ENCODE results near the gene TMC1. TPM values are rescaled to one million over a fixed set of nuclear protein-coding genes. Genes with fewer than 3 reads are reported as not detected.
"Not testable (repeated sequence)": the region's sequence is repeated elsewhere in the genome, so short reads cannot be mapped to it uniquely, and the experiment has no call there.

Gene TMC1
- total RNA-seq, 1 experiment from 2014 or later, result not detected

DNA sequence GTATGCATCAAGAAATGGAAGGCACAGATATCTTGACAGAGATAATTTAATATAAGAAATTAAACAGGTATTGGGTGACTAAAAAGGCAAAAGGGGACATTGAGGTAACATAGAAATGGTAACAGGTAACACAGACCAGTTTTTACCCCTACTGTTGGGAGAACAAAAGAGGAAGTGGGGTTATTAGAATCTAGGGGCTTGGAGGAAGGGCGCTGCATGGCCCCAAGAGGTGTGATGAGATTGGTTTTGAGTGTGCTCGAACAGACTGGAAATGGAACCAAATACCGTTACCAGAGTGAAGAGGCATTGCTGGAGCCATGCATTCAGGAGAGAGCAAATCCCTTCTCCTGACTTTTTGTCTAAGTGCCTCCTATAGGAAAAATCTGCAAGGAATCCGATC, 237.5 kb downstream of the TMC1 start:
- no peak for DNase-seq (ENCODE audit: low read depth)

DNA sequence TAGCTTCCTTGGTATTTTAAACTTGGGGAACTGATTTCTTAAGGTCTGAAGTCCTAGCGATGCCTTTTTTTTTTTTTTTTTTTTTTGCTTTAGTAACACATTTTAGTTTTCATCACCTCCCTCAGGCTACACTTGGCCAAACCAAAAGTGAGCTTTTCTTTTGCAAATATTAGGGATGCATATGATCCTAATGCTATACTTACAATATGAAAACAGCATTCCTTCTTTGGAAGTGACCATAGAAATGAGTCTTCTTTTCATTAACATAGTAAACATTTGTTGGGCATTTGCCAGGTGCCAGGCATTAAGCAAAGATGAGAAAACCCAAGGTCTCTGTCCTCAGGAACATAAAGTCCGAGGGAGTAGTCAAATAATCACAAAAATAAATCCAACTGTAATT, 241.6 kb downstream of the TMC1 start:
- DNase-seq (ENCODE audit: low read depth), result no peak

DNA sequence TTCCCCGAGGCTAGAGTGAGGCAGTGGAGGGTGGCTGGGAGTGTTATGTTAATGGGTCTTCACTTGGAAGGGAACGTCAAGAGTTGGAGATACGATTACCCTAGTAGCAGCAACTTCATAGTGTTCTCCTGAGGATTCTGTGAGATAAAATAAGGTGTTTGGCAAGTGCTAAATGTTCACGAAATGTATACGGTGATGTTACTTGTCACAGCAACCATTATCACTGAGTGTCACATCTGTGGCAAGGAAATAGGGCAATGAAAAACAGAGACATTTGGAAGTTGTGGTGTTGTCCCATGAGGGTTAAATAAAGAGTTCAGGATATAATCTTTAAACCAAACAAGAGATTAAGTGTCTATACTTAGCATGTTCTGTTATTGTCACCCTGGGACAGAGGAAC, 248.1 kb downstream of the TMC1 start:
- DNase-seq (ENCODE audit: low read depth), result no peak

DNA sequence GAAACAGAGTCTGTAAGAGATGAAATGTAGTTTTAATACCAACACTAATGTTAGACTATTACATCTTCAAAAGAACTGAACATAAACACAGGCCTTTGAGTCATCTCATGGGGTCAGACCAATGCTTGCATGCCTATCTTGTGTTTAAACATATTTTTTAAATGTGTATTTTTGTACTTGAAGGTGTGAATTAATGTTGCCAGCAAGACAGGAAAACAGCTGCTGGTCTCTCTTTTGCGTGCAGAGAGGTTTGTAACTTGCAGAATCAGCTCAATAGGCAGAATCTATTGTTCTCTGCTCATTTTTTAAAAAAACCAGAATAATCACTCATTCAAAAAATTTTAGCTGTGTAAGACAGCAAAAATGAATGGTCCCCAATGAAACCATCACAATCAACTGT, 251.3 kb downstream of the TMC1 start:
- DNase-seq (ENCODE audit: low read depth), result no peak

DNA sequence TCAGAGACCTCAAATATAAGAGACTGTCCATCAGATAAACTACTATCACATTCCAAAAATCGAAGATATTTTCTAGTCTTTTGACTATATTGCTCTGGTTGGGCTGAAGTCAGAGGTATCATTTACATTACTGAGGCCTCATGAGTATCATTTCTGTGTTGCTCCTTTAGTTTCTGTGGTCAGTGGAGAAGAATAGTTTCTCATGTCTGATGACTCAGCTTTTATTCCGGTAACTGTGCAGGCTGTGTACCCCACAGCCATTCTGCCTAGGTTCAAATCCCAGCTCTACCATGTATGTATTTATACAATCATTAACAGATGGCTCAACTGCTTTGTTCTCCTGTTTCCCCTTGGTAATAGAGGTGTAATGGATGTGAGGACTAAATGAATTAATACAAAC, 252.2 kb downstream of the TMC1 start:
- DNase-seq (ENCODE audit: low read depth), result peak; percentile 15

DNA sequence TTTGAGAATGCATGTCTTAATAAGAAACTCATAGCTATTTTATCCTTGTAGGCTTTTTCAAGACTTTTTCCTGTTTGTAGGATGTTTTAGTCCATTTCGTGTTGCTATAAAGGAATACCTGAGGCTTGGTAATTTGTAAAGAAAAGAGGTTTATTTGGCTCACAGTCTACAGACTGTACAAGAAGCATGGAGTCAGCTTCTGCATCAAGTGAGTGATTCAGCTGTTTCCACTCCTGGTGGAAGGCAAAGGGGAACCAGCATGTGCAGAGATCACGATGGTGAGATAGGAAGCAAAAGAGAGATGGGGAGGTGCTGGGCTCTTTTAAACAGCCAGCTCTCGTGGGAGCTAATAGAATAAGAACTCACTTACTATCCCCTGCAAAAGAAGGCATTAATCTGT, 254.2 kb downstream of the TMC1 start:
- no peak for DNase-seq (ENCODE audit: low read depth)

DNA sequence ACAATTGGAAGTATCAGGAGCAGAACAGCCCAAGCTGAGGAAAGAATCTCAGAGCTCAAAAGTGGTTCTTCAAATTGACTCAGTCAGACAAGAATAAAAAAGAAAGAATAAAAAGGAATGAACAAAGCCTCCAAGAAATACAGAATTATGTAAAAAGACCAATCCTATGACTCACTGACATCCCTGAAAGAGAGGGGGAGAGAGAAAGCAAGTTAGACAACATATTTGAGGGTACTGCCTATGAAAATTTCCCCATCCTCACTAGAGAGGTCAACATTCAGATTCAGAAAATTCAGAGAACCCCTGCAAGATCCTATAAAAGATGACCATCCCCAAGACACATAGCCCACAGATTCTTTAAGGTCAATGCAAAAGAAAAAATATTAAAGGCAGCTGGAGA, 258.2 kb downstream of the TMC1 start:
- DNase-seq (ENCODE audit: low read depth), result no peak

DNA sequence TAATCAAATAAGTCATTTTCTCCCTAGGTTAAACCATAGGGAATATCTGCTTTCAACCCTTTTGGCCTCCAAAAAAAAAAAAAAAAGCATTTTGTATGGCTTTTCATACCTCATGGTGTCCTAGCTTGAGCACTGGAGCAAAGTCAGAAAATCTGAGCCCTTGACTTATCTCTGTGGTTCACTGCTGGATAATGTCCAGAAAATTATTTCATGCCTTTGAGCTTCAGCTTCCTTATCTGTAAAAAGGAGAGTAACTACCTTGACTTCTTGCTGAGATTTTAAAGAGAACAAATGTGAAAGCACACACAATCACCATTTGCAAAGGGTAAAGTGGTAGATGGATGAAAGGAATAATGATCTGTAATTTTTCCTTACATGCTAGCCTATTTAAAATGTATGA, 265.5 kb downstream of the TMC1 start:
- DNase-seq (ENCODE audit: low read depth), result no peak

DNA sequence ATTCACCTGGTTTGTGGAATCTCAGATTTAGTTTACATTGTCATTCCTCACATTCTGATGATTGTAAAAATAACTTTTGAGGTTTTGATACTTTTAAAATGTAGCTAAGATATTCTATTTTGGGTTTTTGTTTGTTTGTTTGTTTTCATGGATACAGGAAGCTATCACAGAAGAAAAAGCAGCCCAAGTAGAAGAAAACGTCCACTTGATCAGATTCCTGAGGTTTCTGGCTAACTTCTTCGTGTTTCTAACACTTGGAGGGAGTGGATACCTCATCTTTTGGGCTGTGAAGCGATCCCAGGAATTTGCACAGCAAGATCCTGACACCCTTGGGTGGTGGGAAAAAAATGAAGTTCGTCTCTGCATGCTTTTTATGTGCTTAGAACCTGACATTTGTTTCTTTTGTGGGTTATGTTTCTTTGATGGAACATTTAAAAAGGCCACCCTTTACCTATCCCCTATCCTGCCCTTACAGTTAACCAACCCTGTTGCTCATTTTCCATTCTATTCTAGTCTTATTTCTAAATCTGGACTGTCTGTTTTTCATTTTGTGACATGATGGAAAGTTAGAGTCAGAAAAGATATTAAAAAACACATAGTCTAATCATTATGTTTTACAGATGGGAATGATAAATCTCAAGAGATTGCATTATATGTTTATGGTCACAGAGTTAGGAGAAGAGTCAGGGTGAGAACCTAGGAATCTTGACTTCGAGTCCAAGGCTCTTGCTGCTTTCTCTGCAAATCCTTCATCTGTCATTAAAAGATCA, 267.7 kb downstream of the TMC1 start:
- no peak for DNase-seq (ENCODE audit: low read depth)

DNA sequence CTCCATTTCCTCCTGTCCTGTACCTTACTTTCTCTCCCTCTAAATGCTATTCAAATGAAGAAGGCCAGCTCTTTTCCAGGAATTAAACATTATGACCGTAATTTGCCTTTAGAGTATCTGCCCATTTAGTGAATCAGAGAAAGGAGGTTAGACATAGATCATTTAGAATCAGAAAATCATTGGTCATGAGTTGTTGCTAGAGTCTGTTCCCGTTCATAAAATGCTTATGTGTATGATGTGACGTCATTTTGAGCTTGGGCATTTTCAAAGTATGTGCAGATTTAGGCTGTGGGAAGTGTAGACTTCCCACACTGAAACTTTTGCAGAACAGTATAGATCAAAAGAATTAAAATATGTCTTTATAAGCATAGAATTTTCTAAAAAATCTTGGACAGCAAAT, 268.5 kb downstream of the TMC1 start:
- no peak for DNase-seq (ENCODE audit: low read depth)

DNA sequence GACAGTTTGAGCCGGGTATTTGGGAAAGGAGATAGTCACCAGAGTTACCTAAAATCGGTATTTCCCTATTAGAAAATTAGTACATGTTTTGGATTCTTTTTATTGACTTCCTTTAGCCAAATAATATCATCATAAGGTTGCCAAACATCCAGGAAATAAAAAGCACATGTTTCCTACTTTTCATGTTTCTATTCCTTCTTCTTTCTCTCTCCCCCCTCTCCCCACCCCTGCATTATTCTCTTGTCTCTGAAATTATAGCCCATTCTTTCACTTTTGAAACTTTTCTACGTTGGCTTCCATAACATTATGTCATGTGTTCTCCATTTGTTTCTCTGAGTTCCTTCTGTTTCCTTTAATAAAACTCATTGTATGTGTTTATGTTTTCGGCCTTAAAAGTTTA, 269.6 kb downstream of the TMC1 start:
- no peak for DNase-seq (ENCODE audit: low read depth)

DNA sequence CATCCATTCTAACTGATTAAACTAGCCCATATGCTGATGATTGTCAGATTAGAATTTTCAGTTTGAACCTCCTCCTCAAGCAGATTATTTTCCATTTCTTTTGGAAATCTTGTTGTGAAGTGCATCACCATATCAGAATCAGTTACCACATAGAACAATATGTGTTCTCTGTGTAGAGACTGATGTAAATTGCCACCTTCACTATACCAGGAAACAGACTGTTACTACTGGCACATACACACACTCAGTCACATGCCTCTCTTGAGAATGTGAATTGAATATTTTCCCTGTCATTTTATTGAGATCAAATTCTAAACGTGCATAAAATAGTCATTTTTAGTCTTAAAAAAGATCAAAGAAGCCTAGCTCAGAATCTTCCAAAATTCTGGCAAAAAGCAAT, 270.0 kb downstream of the TMC1 start:
- DNase-seq (ENCODE audit: low read depth), result no peak

DNA sequence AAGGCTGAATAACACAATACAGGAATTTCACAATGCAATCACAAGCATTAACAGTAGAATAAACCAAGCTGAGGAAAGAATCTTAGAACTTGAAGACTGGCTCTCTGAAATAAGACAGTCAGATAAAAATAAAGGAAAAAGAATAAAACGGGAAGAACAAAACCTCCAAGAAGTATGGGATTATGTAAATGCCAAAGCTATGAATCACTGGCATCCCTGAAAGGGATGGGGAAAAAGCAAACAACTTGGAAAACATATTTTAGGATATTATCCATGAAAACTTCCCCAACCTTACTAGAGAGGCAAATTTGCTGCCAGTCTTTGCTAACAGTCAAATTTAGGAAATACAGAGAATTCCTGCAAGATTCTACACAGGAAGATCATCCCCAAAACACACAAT, 273.5 kb downstream of the TMC1 start:
- DNase-seq (ENCODE audit: low read depth), result no peak

DNA sequence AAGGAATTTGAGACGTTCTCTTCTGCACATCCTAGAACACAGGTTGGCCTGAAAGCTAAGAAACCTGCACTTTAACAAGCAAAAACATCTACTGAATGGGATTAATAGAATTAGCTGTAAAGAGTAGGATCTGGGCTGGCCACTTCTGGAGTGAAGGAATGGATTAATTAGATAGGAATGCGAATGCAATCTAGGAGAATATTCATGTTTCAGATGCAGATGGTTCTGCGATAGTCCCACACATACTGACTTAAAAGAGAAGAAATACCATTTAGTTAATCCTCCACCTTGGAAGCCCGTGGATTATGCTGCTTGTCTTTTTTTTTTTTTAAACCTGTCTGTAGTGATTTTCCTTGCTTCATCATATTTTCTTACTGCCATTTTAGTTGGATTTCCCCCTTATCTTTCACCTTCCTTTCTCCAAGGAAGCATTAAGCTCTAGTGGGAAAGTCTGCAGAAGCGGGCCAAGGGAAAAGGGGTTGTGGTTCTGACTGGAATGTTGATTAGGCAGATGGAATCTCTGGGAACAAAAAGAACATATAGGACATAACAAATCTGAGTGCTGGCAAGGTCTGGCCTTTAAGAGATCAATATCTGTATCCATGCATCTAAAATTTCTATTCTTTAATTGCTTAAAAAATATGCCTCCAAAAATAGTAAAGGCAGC, 279.1 kb downstream of the TMC1 start:
- no peak for DNase-seq (ENCODE audit: low read depth)

DNA sequence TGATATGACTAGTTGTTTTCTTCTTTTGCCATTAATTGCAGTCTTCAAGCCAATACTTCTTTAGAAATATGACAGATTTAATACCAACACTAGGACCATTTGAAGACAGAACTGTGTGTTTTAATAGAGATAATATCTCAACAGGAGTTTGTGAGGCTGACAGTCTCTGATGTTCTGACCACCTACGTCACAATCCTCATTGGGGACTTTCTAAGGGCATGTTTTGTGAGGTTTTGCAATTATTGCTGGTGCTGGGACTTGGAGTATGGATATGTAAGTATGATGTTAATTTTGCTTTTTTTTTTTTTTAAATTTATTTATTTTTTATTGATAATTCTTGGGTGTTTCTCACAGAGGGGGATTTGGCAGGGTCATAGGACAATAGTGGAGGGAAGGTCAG, 283.8 kb downstream of the TMC1 start:
- no peak for DNase-seq (ENCODE audit: low read depth)

DNA sequence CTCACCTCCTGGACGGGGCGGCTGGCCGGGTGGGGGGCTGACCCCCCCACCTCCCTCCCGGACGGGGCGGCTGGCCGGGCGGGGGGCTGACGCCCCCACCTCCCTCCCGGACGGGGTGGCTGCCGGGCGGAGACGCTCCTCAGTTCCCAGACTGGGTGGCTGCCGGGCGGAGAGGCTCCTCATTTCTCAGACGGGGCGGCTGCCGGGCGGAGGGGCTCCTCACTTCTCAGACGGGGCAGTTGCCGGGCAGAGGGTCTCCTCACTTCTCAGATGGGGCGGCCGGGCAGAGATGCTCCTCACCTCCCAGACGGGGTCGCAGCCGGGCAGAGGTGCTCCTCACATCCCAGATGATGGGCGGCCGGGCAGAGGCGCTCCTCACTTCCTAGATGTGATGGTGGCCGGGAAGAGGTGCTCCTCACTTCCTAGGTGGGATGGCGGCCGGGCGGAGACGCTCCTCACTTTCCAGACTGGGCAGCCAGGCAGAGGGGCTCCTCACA, 285.0 kb downstream of the TMC1 start:
- not testable (repeated sequence) for DNase-seq (ENCODE audit: low read depth)

DNA sequence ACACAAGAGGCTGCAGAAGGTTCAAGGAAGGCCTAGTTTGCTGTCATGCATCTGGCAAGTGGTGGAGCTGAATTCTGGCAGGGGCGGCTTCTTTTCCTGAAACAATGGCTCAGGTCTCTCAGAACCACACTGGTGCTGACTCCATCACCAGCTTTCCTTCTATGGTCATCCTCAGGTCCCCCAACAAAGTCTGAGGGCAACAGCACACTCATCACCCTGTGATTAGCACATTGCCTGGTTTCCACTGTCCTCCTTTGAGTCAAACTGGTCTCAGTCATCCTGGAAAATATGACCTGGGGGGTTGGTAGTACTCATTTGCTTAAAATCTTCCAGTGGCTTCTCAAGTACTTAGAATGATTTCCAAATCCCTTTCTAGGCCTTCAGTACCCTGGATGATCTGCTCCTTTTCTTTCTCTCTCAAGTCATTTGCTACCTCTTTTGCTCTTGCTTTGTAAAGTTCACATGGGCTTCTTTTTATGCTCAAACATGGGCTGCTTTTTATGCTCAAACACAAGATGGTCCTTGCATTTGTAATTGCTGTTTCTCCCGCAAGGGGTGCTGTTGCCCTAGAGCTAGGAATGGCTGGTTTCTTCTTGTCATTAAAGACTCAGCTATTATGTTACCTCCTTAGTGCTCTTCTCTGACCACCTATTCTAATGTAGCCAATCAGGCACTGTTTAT, 286.5 kb downstream of the TMC1 start:
- peak; percentile 21 for DNase-seq (ENCODE audit: low read depth)

DNA sequence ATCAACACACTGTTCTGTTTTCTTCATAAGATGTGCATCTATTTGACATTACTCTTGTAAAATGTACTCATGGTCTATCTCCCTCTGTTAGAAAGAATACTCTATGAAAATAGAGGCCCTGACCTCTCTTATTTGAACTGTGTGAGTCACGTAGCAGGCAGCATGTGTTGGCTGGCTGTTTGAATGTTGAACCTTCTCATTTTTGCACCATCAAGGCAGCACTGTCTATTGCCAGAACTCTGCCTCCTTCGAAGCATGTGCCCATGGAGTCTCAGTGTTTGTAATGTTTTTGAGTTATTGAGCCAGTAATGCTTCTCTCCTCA, 287.0 kb downstream of the TMC1 start:
- no peak for DNase-seq (ENCODE audit: low read depth)

DNA sequence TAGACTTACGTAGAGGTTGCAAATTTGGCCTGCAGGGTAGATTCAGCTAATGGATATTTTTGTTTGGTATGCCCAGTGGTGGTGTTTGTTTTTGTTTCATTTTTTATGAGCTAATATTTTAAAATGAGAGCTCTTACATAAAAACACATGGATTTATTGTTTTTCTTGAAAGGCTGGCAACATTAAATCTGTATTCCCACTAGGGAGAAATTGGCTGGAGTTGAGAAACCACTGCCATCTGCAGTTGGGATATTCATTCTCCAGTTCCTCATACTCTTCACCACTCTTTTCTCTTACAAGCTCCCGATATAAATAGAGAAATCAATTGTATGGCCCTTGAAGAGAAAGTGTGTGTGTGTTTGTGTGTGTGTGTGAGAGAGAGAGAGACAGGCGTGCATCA, 288.2 kb downstream of the TMC1 start:
- DNase-seq (ENCODE audit: low read depth), result no peak

DNA sequence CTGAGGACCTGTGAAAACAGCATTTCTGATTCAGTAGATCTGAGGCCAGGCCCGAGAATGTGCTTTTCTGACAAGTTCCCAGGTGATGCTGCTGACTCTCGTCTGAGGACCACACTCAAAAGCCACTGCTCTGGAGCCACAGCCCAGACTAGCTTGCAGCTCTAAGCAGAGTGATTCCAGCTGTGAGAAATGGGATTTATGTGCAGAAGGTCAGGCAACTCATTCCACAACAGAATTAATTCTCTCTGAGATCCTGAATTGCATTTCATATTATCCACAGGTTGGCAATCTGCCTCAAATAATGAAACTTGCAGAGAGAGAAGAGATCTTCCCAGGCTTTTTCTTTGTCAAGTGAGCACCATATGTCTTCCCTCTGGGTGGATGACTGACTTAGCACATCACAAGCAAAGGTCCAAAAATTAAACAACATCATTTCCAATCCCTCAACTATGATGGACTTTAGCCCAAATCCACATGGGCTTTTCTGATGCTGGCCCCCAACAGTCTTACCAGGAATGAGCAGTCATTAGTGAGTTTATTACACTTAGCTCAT, 291.2 kb downstream of the TMC1 start:
- no peak for DNase-seq (ENCODE audit: low read depth)

DNA sequence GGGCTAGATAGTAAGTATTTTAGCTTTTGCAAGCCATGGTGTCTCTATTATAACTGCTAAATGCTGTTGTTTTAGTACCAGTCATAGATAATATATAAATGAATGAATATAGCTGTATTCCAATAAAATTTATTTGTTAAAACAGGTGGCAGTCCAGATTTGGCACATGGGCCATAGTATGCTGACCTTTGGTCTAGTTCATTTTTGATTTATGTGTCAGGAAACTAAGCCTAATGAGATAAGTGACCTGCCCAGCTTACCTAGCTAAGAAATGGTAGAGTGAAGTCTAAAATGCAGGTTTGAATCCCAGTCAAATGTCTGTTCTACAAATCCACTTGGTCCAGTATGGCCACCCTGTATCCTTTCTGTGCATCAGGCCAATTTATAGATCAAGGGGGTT, 292.1 kb downstream of the TMC1 start:
- DNase-seq (ENCODE audit: low read depth), result no peak

DNA sequence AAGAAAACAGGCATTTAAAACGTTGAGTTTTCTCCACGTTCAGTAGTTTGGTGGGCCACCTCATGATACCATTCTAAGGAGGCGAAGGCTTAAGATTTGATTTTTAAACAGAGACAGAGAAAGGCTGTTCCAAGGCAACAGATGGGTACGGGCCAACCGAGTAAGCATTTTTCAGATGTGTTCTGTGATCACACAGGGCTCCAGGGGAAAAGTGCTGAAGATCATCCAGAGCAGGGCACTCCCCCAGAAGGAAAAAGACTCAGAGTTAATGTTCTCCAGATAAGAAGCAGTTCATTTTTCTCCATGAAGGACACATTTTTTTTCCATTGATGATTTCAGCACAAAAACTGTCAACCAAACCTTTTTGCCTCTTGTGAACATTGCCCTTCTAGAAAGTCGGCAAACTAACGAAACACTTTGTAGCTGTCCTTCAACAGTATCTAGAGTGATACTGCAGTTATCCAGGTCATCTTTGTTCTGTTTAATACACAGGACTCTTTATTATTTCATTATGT, 292.7 kb downstream of the TMC1 start:
- no peak for DNase-seq (ENCODE audit: low read depth)

DNA sequence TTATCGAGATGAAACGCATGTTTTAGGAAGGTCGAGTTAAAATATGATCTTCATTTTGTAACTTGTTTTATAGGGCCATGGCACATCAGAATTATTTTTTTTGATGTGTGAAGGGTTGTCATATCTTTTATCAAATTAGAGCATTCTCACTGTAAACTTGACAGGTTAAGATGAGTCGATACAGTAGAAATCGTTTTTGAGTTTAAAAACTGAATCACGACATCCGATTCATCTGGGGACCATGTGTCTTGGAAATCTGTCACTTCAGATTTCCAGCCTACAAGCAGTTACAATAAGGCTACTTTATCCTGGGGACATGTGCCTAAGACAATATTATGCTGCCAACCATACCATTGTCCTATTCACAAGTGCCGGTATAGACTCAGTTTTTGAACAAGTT, 295.3 kb downstream of the TMC1 start:
- no peak for DNase-seq (ENCODE audit: low read depth)

Measured in Daoy (cell line).